K562 (cell line): ENCODE data around the gene RNASEH2C.

ENCODE experiments used
- CBX3 ChIP-seq, 2 experiments: IDR thresholded peaks; 1 replicate in 1 of 2; 2 replicates in 1 of 2; pipeline ENCODE4 v1.6.1; 2012; ENCODE audit warnings: inconsistent platforms in 2 of 2, low read length in 2 of 2, borderline replicate concordance in 1 of 2, control low read depth in 1 of 2
- CREM ChIP-seq: IDR thresholded peaks from 2 replicates; pipeline ENCODE4 v1.6.1; 2014; ENCODE audit warnings: antibody characterized with exemption, low read depth
- MTA1 ChIP-seq: fragments of 450-650 bp; IDR thresholded peaks from 2 replicates; pipeline ENCODE4 v1.6.1; 2017; ENCODE audit warnings: borderline replicate concordance
- TEAD2 ChIP-seq: fragments of 450-650 bp; IDR thresholded peaks from 2 replicates; pipeline ENCODE4 v1.6.1; 2016; ENCODE audit warnings: missing genetic modification characterization, control low read depth, missing compliant biosample characterization

DNA sequence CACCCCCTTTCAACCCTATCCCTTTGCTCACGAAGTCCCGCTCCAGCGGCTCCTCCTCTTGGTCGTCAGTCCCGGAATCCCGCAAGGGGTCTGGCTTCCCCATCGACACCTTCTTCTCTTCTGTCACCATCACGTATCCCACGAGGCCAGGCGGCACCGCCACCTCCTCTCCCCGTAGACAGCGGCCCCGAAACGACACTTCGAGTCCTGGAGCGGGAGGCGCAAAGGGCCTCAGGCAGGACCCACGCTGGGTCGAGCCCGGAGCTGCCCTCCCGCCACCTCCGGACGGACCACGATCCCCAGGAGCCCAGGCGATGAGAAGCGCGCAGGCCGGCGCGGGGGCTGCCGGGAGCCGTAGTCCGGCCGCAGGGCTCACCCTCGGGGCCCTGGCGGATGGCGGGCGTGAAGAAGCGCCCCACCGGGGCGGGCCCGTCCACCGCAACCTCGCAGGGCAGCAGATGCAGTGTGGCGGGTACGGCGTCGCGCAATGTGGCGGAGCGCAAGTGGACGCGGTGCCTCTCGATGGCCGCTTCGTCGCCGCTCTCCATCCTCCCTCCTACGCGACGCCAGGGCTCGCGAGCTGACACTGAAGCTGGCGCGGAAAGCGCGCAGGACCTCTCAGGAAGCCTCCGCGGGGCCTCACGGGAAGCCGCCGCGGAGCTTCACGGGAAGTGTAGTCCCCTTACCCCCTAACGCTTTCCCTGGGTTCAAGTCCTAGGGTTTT, at the start of gene RNASEH2C:
- TF ChIP-seq TEAD2 (tag) (no peak), CREM (peak; percentile 95), CBX3 (IDR thresholded peaks at IDR 0.05; ENCODE audit: borderline replicate concordance in 1 of 2, low read length in 2 of 2) (no peak), MTA1 (peak; percentile 93)
